GM12874 (cell line): Measurements from ENCODE around the gene PPP2R1B.

Experiments used
- CTCF ChIP-seq: IDR thresholded peaks from 2 replicates; pipeline ENCODE4 v1.5.1; 2011; ENCODE audit warnings: low read depth, mild to moderate bottlenecking, control low read depth, low read length, moderate library complexity; ENCODE audit not compliant: insufficient read depth

PPP2R1B gene

GRCh38 chr11:111772535-111772934 lies 6.3 kb upstream of the PPP2R1B start:
- no peak for TF ChIP-seq CTCF

- no peak for TF ChIP-seq CTCF
Measured at GRCh38 chr11:111770581-111771134, 4.5 kb upstream of the PPP2R1B start.

GRCh38 chr11:111766834-111767142 lies 599 bp upstream of the PPP2R1B start:
- no peak for TF ChIP-seq CTCF

GRCh38 chr11:111765320-111765983 lies 737 bp downstream of the PPP2R1B start:
- no peak for TF ChIP-seq CTCF

- TF ChIP-seq CTCF, result no peak
Measured at GRCh38 chr11:111764621-111765020, 1.6 kb downstream of the PPP2R1B start.

- no peak for TF ChIP-seq CTCF
Measured at GRCh38 chr11:111762981-111763643, 3.1 kb downstream of the PPP2R1B start.

GRCh38 chr11:111762526-111762925 lies 3.7 kb downstream of the PPP2R1B start:
- no peak for TF ChIP-seq CTCF
